GM19043 (cell line): ENCODE data around the gene ANGPT4.

Source experiments
- ATAC-seq: cut with Tn5 transposase; IDR thresholded peaks from one replicate; pipeline ENCODE4 v1.9.1; 2021; ENCODE audit warnings: low read depth; ENCODE audit not compliant: unreplicated experiment

The ANGPT4 gene

DNA sequence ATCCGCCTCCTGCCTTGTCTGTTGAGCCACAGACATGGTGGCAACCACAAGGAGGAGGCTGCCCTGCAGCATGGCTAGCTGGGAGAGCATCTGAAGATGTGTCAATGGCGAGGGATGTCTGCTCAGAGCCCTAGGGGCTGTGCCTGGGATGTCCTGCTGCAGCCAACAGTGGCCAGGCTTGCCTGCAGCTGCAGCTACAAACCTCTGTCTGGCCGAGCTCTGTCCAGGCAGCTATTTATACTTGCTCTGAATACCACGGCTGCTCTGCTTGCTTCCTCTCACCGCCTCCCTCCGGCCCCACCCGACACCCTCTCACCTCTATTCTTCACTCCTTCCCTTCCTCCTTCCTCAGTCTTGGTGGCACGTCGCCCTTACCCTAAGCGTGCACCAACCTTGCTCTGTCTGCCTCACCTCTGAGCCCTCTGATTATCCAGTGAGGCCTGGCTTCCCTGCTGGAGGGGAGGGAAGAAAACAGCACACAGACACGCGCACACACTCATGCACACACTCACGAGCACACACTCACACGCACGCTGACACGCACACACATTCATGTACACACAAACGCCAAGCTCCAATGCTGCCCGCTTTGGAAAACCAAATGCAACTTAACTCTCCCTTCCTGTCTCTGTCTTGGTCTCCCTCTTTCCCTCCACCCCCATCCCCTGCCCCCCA is at the start of gene ANGPT4:
Gene ANGPT4, minus strand, starts transcription at position 210 of the 675 bp plus-strand sequence. Its CDS starts 120 bp downstream, at position 90.
- no peak for ATAC-seq

DNA sequence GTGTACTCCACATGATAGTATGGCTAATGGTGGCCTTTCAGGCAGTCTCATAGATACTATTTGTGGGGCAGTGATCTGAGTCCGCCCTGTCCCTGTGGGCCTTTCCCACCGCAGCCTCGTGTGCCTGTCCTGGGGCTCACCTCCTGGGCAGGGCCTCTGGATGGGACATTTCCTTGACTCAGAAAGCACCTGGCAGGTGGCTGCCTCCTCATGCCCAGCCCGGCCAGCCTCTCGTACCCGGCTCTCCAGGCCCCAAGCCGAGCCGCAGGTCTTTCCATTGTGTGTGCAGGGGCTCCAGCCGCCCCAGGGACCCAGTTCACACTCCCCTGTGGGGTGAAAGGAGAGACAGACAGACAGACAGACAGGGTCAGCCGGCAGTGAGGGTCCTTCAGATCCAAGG is 47.7 kb upstream of the ANGPT4 start:
- no peak for ATAC-seq

DNA sequence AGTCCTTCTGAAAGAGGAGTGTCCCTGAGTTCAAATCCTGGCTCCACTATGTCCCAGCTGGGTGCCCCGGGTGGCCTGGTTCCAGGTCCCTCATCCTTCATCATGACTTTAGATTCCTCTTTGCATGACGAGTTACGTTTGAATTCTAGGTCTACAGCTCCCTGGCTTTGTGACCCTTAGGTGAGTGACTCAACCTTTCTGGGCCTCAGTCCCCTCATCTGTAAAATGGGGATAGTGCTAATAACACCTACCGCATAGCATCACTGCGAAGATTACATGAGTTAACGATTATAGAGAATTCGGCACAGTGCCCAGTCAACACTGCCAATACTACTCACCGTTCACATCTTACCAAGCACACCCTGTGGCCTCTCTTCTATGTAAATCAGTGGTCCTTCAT is 46.5 kb upstream of the ANGPT4 start:
- ATAC-seq, result no peak

- no peak for ATAC-seq
These were observed 46.1 kb upstream of the ANGPT4 start for GRCh38 chr20:962223-962622.

GRCh38 chr20:961768-962167 is 45.6 kb upstream of the ANGPT4 start:
- no peak for ATAC-seq

- no peak for ATAC-seq
These were observed 44.0 kb upstream of the ANGPT4 start for GRCh38 chr20:959996-960615.

GRCh38 chr20:958936-959815 is 43.0 kb upstream of the ANGPT4 start:
- no peak for ATAC-seq

DNA sequence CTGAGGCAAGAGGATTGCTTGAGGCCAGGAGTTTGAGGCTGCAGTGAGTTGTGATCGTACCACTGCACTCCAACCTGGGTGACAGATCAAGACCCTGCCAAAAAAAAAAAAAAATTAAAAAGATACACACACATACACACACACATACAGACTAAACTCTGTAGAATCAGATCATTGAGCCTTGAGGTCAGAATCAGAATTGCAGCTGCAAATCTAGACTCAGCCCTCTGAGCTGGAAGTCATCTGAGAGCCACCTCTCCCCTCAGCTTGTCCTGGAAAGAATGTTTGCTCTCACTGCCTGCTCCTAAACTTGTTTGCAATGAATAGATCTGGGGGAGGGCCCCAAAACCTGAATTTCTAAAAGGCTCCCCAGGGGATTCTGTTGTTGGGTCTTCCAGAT is 41.4 kb upstream of the ANGPT4 start:
- no peak for ATAC-seq

- peak; percentile 70 for ATAC-seq
These were observed 40.3 kb upstream of the ANGPT4 start for GRCh38 chr20:956330-956951.

GRCh38 chr20:955656-956055 is 39.5 kb upstream of the ANGPT4 start:
- no peak for ATAC-seq

DNA sequence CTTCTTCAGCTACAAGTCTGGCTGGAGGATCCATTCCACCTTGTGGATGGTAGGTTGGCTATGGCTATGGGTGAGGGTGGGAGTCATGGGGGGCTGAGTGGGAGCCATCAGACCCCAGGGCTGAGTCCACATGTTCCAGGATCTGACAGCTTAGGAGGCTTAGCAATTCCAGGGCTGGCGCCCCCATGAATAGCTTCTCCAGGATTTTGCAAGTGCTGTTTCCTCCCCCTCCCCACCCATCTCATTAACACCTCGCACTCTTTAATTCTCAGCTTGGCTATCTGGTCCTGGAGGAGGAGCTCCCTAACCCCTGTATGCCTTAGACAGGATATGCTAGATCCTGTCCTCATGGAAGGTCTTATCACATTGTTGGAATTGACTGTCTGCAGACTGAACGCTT is 39.0 kb upstream of the ANGPT4 start:
- ATAC-seq, result no peak

DNA sequence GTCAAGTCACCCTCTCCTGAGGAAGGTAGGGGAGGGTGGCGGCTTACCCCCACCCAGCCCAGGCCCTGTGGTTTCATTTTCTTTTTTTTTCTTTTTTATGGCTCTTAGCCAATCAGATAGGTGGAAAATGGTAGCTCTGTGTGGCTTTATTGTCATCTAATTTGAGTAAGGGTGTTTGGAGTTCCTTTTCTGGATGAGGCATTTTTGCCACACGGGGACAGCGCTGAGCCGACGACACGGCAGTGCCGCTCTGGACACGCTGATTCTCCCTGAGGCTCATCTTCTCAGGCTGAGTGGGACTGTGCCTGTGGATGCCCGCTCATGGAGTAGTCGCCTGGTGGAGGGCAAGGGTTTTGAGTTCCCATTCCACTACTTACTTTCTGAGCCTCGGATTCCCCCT is 37.6 kb upstream of the ANGPT4 start:
- no peak for ATAC-seq

DNA sequence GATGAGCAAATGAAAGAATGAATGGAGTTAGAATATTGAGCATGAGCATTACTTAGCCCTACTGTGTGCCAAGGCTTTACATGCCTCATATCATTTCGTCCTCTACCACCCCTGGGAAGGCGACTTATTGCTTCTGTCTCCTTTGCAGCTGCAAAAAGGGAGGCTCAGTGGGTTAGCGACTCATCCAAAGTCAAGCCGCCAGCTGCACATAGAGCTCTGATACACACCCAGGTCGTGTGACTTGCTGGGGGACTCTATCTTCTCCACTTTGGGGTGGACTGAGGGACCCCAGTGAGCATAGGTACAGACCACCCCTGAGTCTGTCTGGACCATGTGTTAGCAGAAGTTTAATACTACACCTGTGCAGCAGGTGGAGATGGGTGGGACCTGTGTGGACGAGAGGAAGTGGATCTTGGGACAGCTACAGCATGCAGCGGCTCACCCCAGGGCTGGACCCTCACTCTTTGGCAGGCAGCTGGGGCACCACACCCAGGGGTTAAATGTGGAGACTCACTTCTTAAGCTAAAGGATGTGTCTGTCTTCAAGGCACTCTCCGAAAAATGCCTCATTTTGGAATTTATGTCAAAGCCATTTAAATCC is 36.2 kb upstream of the ANGPT4 start:
- no peak for ATAC-seq

GRCh38 chr20:951384-952169 is 35.4 kb upstream of the ANGPT4 start:
- no peak for ATAC-seq

GRCh38 chr20:949717-950116 is 33.6 kb upstream of the ANGPT4 start:
- ATAC-seq, result no peak

- no peak for ATAC-seq
These were observed 30.7 kb upstream of the ANGPT4 start for GRCh38 chr20:946826-947225.

GRCh38 chr20:945841-946240 is 29.7 kb upstream of the ANGPT4 start:
- no peak for ATAC-seq

DNA sequence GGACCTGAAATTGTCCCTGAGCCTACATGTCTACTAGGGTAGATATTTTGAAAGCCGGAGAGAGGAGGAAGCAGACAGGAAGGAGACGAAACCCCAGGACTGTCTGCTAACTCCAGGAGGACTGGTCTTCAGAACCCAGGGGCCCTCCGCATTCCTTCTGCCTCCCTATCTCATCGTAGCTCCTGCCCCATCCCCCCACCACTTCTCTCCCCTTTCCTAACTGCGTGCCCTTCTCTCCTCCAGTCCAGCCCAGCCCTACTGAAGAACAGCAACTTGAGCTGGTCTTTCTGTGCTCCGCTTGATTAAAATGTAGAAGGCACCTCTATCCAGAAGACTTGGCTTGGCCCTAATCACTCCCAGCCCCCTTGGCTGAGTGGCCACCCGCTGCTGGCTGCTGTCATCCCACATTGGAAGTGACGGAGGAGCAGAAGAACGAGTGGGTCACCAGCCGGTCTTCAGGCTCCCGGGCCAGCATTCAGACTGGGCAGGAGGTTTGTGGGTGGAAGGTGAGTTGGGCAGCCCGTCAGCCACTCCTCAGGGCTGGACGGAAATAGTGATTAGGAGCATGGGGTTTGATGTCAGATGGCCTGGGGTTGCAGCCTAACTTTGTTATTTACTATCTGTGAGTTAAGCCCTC is 28.8 kb upstream of the ANGPT4 start:
- no peak for ATAC-seq

GRCh38 chr20:944148-944547 is 28.0 kb upstream of the ANGPT4 start:
- ATAC-seq, result no peak
